CD14-positive monocyte (primary cell): ENCODE results near the gene CISH. TPM values are rescaled to one million over a fixed set of nuclear protein-coding genes. Genes with fewer than 3 reads are reported as not detected.

Source experiments
- DNase-seq, 3 donors: peaks; one replicate each; pipeline ENCODE4 v3.0.0-alpha.2; 2011 to 2022
- H2AFZ ChIP-seq: 2 replicates; pipeline ENCODE4 v1.6.0; 2012; ENCODE audit warnings: mild to moderate bottlenecking, low read depth, low read length, inconsistent platforms; ENCODE audit not compliant: insufficient read depth, poor library complexity, severe bottlenecking
- H3K27ac ChIP-seq, 2 donors: 1 replicate in 1 of 2; 2 replicates in 1 of 2; pipeline ENCODE4 v1.5.1; 2012 to 2013; ENCODE audit warnings: low read length in 2 of 2, control low read depth in 1 of 2, inconsistent platforms in 1 of 2, low read depth in 1 of 2, mild to moderate bottlenecking in 1 of 2
- H3K27me3 ChIP-seq, 2 donors: one replicate each; pipeline versions ENCODE4 v1.6.0 to v1.6.1; 2011 to 2013; ENCODE audit warnings: low read length in 2 of 2; ENCODE audit not compliant: control insufficient read depth in 2 of 2, insufficient read depth in 2 of 2
- H3K36me3 ChIP-seq, 2 donors: replicated peaks in 1 of 2; 1 replicate in 1 of 2; 2 replicates in 1 of 2; pipeline versions ENCODE4 v1.5.1 to v1.6.1; 2012 to 2013; ENCODE audit warnings: low read length in 2 of 2, control low read depth in 1 of 2, inconsistent platforms in 1 of 2, mild to moderate bottlenecking in 1 of 2; ENCODE audit not compliant: insufficient read depth in 2 of 2, control insufficient read depth in 1 of 2
- H3K4me1 ChIP-seq, 2 donors: 1 replicate in 1 of 2; 2 replicates in 1 of 2; pipeline versions ENCODE4 v1.5.1 to v1.6.1; 2012 to 2013; ENCODE audit warnings: low read length in 2 of 2, control low read depth in 1 of 2, inconsistent platforms in 1 of 2, mild to moderate bottlenecking in 1 of 2, moderate library complexity in 1 of 2; ENCODE audit not compliant: insufficient read depth in 2 of 2, control insufficient read depth in 1 of 2
- H3K4me2 ChIP-seq: replicated peaks from 2 replicates; pipeline ENCODE3; 2012; ENCODE audit warnings: low read length, moderate library complexity, mild to moderate bottlenecking; ENCODE audit not compliant: poor library complexity, severe bottlenecking; ENCODE audit errors: extremely low read depth
- H3K4me3 ChIP-seq, 3 experiments: fragments of 200-600 bp in 1 of 3; sonication (generic) in 1 of 3; replicated peaks in 1 of 3; 1 replicate in 2 of 3; 2 replicates in 1 of 3; pipeline ENCODE4 v1.5.1; 2011 to 2013; ENCODE audit warnings: low read length in 3 of 3, mild to moderate bottlenecking in 3 of 3, control low read depth in 2 of 3, low read depth in 2 of 3, inconsistent platforms in 1 of 3, moderate library complexity in 1 of 3
- H3K79me2 ChIP-seq: 2 replicates; pipeline ENCODE4 v1.6.0; 2012; ENCODE audit warnings: mild to moderate bottlenecking, control low read depth, inconsistent platforms, low read length, moderate library complexity; ENCODE audit not compliant: insufficient read depth
- H3K9ac ChIP-seq: 2 replicates; pipeline ENCODE4 v1.6.0; 2017; ENCODE audit warnings: low read length, mild to moderate bottlenecking; ENCODE audit not compliant: insufficient read depth, poor library complexity, severe bottlenecking
- H3K9me3 ChIP-seq, 2 donors: replicated peaks in 1 of 2; 1 replicate in 1 of 2; 2 replicates in 1 of 2; pipeline versions ENCODE4 v1.5.1 to v1.6.1; 2012 to 2013; ENCODE audit warnings: low read length in 2 of 2, control low read depth in 1 of 2; ENCODE audit not compliant: control insufficient read depth in 1 of 2, insufficient read depth in 1 of 2
- H4K20me1 ChIP-seq: 2 replicates; pipeline ENCODE4 v1.6.0; 2012; ENCODE audit warnings: mild to moderate bottlenecking, low read length, control low read depth, moderate library complexity; ENCODE audit not compliant: insufficient read depth
- H3K27ac Mint-ChIP-seq, 7 donors: one replicate each; pipeline ENCODE4 v1.8.0; 2020; ENCODE audit warnings: mild to moderate bottlenecking in 7 of 7, mixed read lengths in 7 of 7, moderate library complexity in 6 of 7, inconsistent platforms in 2 of 7
- H3K27me3 Mint-ChIP-seq, 3 donors: one replicate each; pipeline ENCODE4 v1.8.0; 2021 to 2022; ENCODE audit warnings: low read depth in 3 of 3, mild to moderate bottlenecking in 3 of 3, mixed read lengths in 3 of 3, moderate library complexity in 3 of 3, inconsistent platforms in 1 of 3
- H3K36me3 Mint-ChIP-seq, 2 donors: one replicate each; pipeline ENCODE4 v1.8.0; 2020; ENCODE audit warnings: mixed read lengths in 2 of 2, inconsistent platforms in 1 of 2, mild to moderate bottlenecking in 1 of 2
- H3K4me1 Mint-ChIP-seq: one replicate; pipeline ENCODE4 v1.8.0; 2020; ENCODE audit warnings: mild to moderate bottlenecking, mixed read lengths
- H3K4me3 Mint-ChIP-seq, 2 donors: one replicate each; pipeline ENCODE4 v1.8.0; 2020; ENCODE audit warnings: mild to moderate bottlenecking in 2 of 2, mixed read lengths in 2 of 2, moderate library complexity in 1 of 2
- H3K9me3 Mint-ChIP-seq, 7 donors: one replicate each; pipeline ENCODE4 v1.8.0; 2020 to 2022; ENCODE audit warnings: mixed read lengths in 7 of 7, mild to moderate bottlenecking in 6 of 7, moderate library complexity in 6 of 7, inconsistent platforms in 2 of 7
- CTCF ChIP-seq: fragments of 200-600 bp; IDR thresholded peaks from one replicate; pipeline ENCODE4 v1.8.0; 2022; ENCODE audit warnings: antibody characterized with exemption, mild to moderate bottlenecking
- WGBS: methylation state at CpG from one replicate; pipeline ENCODE4 v1.1.5; 2013; ENCODE audit warnings: missing lambda C conversion rate; ENCODE audit not compliant: insufficient coverage; 5-methylcytosine and 5-hydroxymethylcytosine counted together
- intact Hi-C, 2 donors: fragments of 100-400 bp; cut with micrococcal nuclease; formaldehyde crosslinking; loops; one replicate each; pipeline versions ENCODE4 v1.15.0 to v1.15.1; 2023
- polyA plus RNA-seq, 3 donors: library from polyadenylated mRNA; depleted of rRNA in 1 of 3; unstranded in 2 of 3; stranded (reverse) in 1 of 3; fragments of 300-500 nt in 2 of 3; fragments of >200 nt in 1 of 3; fragmentation: Illumina TruSeq in 2 of 3; gene quantifications; 1 replicate in 2 of 3; 2 replicates in 1 of 3; pipeline ENCODE4 v1.2.3, GENCODE V29; 2012 to 2021

Gene CISH
- polyA plus RNA-seq, 3 donors, result 2.9 to 20.1 (median 6.2) TPM

DNA sequence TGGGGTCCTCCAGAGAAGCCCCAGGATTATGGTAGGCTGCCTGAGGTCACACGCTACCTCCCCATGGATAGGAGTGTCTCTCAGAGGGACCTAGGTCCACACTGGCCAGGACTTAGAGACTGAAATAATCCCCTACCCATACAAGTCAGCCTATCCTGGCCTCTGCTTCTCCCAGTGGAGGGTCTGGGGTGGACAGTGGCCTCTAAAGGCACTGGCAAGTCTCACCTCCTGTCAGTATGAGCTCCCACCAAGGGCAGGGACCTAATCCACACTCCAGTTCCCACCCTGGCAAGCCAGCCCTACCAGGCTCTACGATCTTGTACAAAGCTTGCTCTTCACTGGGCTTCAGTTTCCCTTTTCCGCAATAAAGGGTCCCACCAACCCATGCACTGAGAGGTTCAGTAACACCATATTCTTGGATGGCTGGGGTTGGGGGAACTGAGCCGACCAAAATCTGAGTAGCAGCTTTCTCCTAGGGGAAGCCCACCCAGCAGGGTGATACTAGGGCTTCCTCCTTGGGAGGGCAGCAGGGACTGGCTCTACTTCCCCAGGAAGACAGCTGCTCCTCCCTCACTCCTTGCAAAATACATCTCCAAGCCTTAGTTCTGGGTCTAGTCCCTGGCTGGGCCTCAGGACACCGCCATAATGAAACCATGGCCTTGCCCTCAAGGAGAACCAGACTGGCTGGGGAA is 2.4 kb downstream of the CISH start:
- Mint-ChIP-seq H3K4me1 (peaks cover 91% of the 10 kb centered on the region), H3K36me3 (peaks cover 41 to 48% of the 10 kb centered on the region in 2 donors), H3K27me3 (peaks cover 0 to 4% (median 0%) of the 10 kb centered on the region in 3 donors), H3K9me3 (no peaks in the 10 kb centered on the region), H3K27ac (peak overlapping the region; percentile 53 to 86 (median 79)), H3K4me3 (peak overlapping the region; percentile 93 to 97)
- H3K36me3 ChIP-seq, result peaks cover 22 to 35% of the 10 kb centered on the region in 2 donors
- peaks cover 75% of the 10 kb centered on the region for H3K79me2 ChIP-seq
- no peaks in the 10 kb centered on the region for H3K9me3 ChIP-seq
- H4K20me1 ChIP-seq, result peaks cover 62% of the 10 kb centered on the region
- WGBS, result 28% methylated on average over 3 of the region's 5 CpGs
- peak in 2 of 3 donors; percentile 30 to 35 for DNase-seq
- peak overlapping the region; percentile 96 for H3K4me2 ChIP-seq
- peak overlapping the region in 2 of 3 experiments; percentile 82 to 93 for H3K4me3 ChIP-seq
- no peaks in the 10 kb centered on the region for H3K27me3 ChIP-seq
- H3K4me1 ChIP-seq, result peaks cover 84 to 97% of the 10 kb centered on the region in 2 donors
- no peak for TF ChIP-seq CTCF
- intact Hi-C loops, result loop anchor here in 1 of 2 donors (2.0 kb wide), 1 partner anchor 16 kb away; no protein-coding TSS in a partner anchor
- H3K9ac ChIP-seq, result no peak overlapping the region
- H3K27ac ChIP-seq, result peak overlapping the region; percentile 17 to 83
- H2AFZ ChIP-seq, result no peak overlapping the region

DNA sequence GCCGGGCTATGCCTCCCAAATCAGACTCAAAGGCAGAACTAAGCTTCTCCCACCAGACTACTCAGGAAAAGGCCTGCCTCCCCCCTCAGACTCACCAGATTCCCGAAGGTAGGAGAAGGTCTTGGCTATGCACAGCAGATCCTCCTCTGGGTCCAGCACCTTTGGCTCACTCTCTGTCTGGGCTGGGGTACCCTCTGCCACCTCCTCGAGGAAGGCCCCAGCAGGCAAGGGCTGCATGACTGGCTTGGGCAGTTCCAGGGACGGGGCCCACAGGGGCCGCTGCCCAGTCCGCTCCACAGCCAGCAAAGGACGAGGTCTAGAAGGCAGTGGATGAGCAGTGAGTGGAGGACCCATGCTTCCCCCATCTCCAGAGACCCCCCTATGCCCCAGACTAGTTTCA is 3.3 kb downstream of the CISH start:
- H3K27ac ChIP-seq, result peak overlapping the region in 1 of 2 donors; percentile 28
- no peaks in the 10 kb centered on the region for H3K27me3 ChIP-seq
- Mint-ChIP-seq H3K27me3 (peaks cover 0 to 5% (median 0%) of the 10 kb centered on the region in 3 donors), H3K4me3 (no peak overlapping the region), H3K36me3 (peaks cover 51 to 58% of the 10 kb centered on the region in 2 donors), H3K4me1 (peaks cover 92% of the 10 kb centered on the region), H3K27ac (peak overlapping the region in 4 of 7 donors; percentile 25 to 60 (median 54)), H3K9me3 (no peaks in the 10 kb centered on the region)
- peak overlapping the region; percentile 96 for H3K4me2 ChIP-seq
- H4K20me1 ChIP-seq, result peaks cover 62% of the 10 kb centered on the region
- H2AFZ ChIP-seq, result no peak overlapping the region
- H3K9ac ChIP-seq, result no peak overlapping the region
- H3K36me3 ChIP-seq, result peaks cover 29 to 40% of the 10 kb centered on the region in 2 donors
- H3K4me1 ChIP-seq, result peaks cover 85 to 97% of the 10 kb centered on the region in 2 donors
- H3K4me3 ChIP-seq, result peak overlapping the region in 1 of 3 experiments; percentile 93
- 78% methylated on average over 2 of the region's 7 CpGs for WGBS
- DNase-seq, result no peak
- intact Hi-C loops, result loop anchor here in 1 of 2 donors (2.0 kb wide), 1 partner anchor 15 kb away; no protein-coding TSS in a partner anchor
- no peak for TF ChIP-seq CTCF
- H3K9me3 ChIP-seq, result no peaks in the 10 kb centered on the region
- H3K79me2 ChIP-seq, result peaks cover 81% of the 10 kb centered on the region
